Mesendoderm (in vitro differentiated cells): ENCODE data around the gene RNF167.
A peak's percentile ranks its signal among the peaks of the same experiment; 100 is the strongest.

Experiments
- DNase-seq: peaks from one replicate; pipeline ENCODE4 v3.0.0; 2013
- H2AK5ac ChIP-seq: 2 replicates; pipeline ENCODE4 v1.6.1; 2013; ENCODE audit warnings: low read length, inconsistent platforms
- H2BK120ac ChIP-seq: 2 replicates; pipeline ENCODE4 v1.6.1; 2013; ENCODE audit warnings: low read depth, mild to moderate bottlenecking, low read length, moderate library complexity, mixed read lengths
- H2BK15ac ChIP-seq: replicated peaks from 2 replicates; pipeline ENCODE4 v1.6.1; 2013; ENCODE audit warnings: low read depth, mild to moderate bottlenecking, moderate library complexity
- H2BK5ac ChIP-seq: 2 replicates; pipeline ENCODE4 v1.6.1; 2013; ENCODE audit warnings: low read length, inconsistent platforms
- H3K18ac ChIP-seq: 2 replicates; pipeline ENCODE4 v1.6.1; 2013; ENCODE audit warnings: mild to moderate bottlenecking, low read length, mixed read lengths
- H3K23ac ChIP-seq: one replicate; pipeline ENCODE4 v1.6.1; 2013; ENCODE audit warnings: low read length
- H3K27ac ChIP-seq: 2 replicates; pipeline ENCODE4 v1.5.1; 2013; ENCODE audit warnings: low read depth, mild to moderate bottlenecking, inconsistent platforms, low read length, moderate library complexity
- H3K27me3 ChIP-seq: 2 replicates; pipeline ENCODE4 v1.6.1; 2013; ENCODE audit warnings: low read length, control low read depth, mild to moderate bottlenecking, inconsistent platforms; ENCODE audit not compliant: insufficient read depth, poor library complexity
- H3K36me3 ChIP-seq: 2 replicates; pipeline ENCODE4 v1.6.1; 2013; ENCODE audit warnings: low read length, inconsistent platforms; ENCODE audit not compliant: control insufficient read depth, insufficient read depth
- H3K4ac ChIP-seq: one replicate; pipeline ENCODE4 v1.6.1; 2013; ENCODE audit warnings: low read depth, mild to moderate bottlenecking, low read length, moderate library complexity
- H3K4me1 ChIP-seq: 2 replicates; pipeline ENCODE4 v1.6.1; 2013; ENCODE audit warnings: low read depth, low read length, inconsistent platforms; ENCODE audit not compliant: control insufficient read depth
- H3K4me2 ChIP-seq: 2 replicates; pipeline ENCODE4 v1.6.1; 2013; ENCODE audit warnings: low read length
- H3K4me3 ChIP-seq: 2 replicates; pipeline ENCODE4 v1.5.1; 2013; ENCODE audit warnings: mild to moderate bottlenecking, low read length
- H3K56ac ChIP-seq: one replicate; pipeline ENCODE4 v1.6.1; 2013; ENCODE audit warnings: low read length
- H3K79me1 ChIP-seq: 2 replicates; pipeline ENCODE4 v1.6.1; 2013; ENCODE audit warnings: low read length, inconsistent platforms
- H3K79me2 ChIP-seq: 2 replicates; pipeline ENCODE4 v1.6.1; 2013; ENCODE audit warnings: mild to moderate bottlenecking, low read length; ENCODE audit not compliant: control insufficient read depth, insufficient read depth
- H3K9ac ChIP-seq: 2 replicates; pipeline ENCODE4 v1.6.1; 2013; ENCODE audit warnings: low read length, inconsistent platforms
- H4K5ac ChIP-seq: one replicate; pipeline ENCODE4 v1.6.1; 2013; ENCODE audit warnings: low read length
- H4K8ac ChIP-seq: one replicate; pipeline ENCODE4 v1.6.1; 2013; ENCODE audit warnings: low read depth, mild to moderate bottlenecking, control low read depth, low read length, moderate library complexity
- WGBS: extraction: QIAGEN DNeasy Blood & Tissue Kit; methylation state at CpG from one replicate; pipeline ENCODE4 v1.1.7; 2013; ENCODE audit warnings: low lambda C conversion rate, missing lambda C conversion rate; ENCODE audit not compliant: insufficient coverage; ENCODE audit errors: extremely low coverage; 5-methylcytosine and 5-hydroxymethylcytosine counted together

Gene RNF167

GRCh38 chr17:4956493-4957061 is 16.5 kb downstream of the RNF167 start:
- H3K79me1 ChIP-seq: no peaks in the 10 kb centered on the region
- no CpG with 5 or more reads among the region's 10 CpGs for WGBS
- peak; percentile 58 for DNase-seq
- H3K9ac ChIP-seq: no peak overlapping the region
- no peak overlapping the region for H3K56ac ChIP-seq
- H3K4me3 ChIP-seq: no peak overlapping the region
- no peaks in the 10 kb centered on the region for H3K27me3 ChIP-seq
- H2AK5ac ChIP-seq: no peak overlapping the region
- no peak overlapping the region for H4K8ac ChIP-seq
- no peak overlapping the region for H3K4me2 ChIP-seq
- peaks cover 3% of the 10 kb centered on the region for H3K4me1 ChIP-seq
- no peak overlapping the region for H2BK15ac ChIP-seq
- no peak overlapping the region for H3K23ac ChIP-seq
- no peak overlapping the region for H3K18ac ChIP-seq
- no peak overlapping the region for H4K5ac ChIP-seq
- H2BK120ac ChIP-seq: no peak overlapping the region
- H3K4ac ChIP-seq: no peak overlapping the region
- H3K36me3 ChIP-seq: peaks cover 4% of the 10 kb centered on the region
- H3K27ac ChIP-seq: no peak overlapping the region
- no peak overlapping the region for H2BK5ac ChIP-seq
- no peaks in the 10 kb centered on the region for H3K79me2 ChIP-seq

DNA sequence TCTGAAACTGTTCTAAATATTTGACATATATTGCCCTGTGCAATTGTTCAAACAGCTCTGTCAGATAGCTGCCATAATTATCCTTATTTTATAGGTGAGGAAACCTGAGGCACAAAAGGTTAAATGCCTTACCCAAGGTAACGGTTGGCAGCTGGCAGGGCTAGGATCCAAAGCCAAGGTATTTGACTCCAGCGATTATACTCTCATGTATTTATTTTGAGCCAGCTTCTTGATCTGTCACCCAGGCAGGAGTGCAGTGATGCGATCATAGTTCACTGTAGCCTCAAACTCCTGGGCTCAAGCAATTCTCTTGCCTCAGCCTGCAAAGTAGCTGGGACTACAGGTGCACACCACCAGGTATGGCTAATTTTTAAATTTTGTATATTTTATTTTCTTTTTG is 18.0 kb downstream of the RNF167 start:
- no peak overlapping the region for H2BK5ac ChIP-seq
- DNase-seq: no peak
- no peak overlapping the region for H2BK15ac ChIP-seq
- no peak overlapping the region for H4K5ac ChIP-seq
- H3K27me3 ChIP-seq: no peaks in the 10 kb centered on the region
- no peak overlapping the region for H2AK5ac ChIP-seq
- H3K56ac ChIP-seq: no peak overlapping the region
- no peak overlapping the region for H3K18ac ChIP-seq
- H3K9ac ChIP-seq: no peak overlapping the region
- H3K79me1 ChIP-seq: no peaks in the 10 kb centered on the region
- H3K4me3 ChIP-seq: no peak overlapping the region
- H3K4me1 ChIP-seq: no peaks in the 10 kb centered on the region
- no peak overlapping the region for H3K23ac ChIP-seq
- peaks cover 4% of the 10 kb centered on the region for H3K36me3 ChIP-seq
- no peak overlapping the region for H2BK120ac ChIP-seq
- no peak overlapping the region for H3K4me2 ChIP-seq
- WGBS: no CpG with 5 or more reads among the region's 3 CpGs
- H3K27ac ChIP-seq: no peak overlapping the region
- no peak overlapping the region for H3K4ac ChIP-seq
- H3K79me2 ChIP-seq: no peaks in the 10 kb centered on the region
- H4K8ac ChIP-seq: no peak overlapping the region

- H3K79me1 ChIP-seq: no peaks in the 10 kb centered on the region
- no peak overlapping the region for H3K4me3 ChIP-seq
- no peak overlapping the region for H4K8ac ChIP-seq
- no peak overlapping the region for H3K4me2 ChIP-seq
- no peak overlapping the region for H3K18ac ChIP-seq
- H3K79me2 ChIP-seq: no peaks in the 10 kb centered on the region
- no peak overlapping the region for H3K9ac ChIP-seq
- H3K4me1 ChIP-seq: no peaks in the 10 kb centered on the region
- H3K56ac ChIP-seq: no peak overlapping the region
- no peak overlapping the region for H2BK5ac ChIP-seq
- H3K36me3 ChIP-seq: peaks cover 4% of the 10 kb centered on the region
- WGBS: no CpG with 5 or more reads among the region's 18 CpGs
- no peak overlapping the region for H2AK5ac ChIP-seq
- H4K5ac ChIP-seq: no peak overlapping the region
- H3K4ac ChIP-seq: no peak overlapping the region
- H2BK120ac ChIP-seq: no peak overlapping the region
- no peak for DNase-seq
- H3K23ac ChIP-seq: no peak overlapping the region
- no peak overlapping the region for H2BK15ac ChIP-seq
- no peaks in the 10 kb centered on the region for H3K27me3 ChIP-seq
- no peak overlapping the region for H3K27ac ChIP-seq
These were observed 19.3 kb downstream of the RNF167 start for GRCh38 chr17:4959261-4959965.

- H3K18ac ChIP-seq: no peak overlapping the region
- WGBS: no CpG with 5 or more reads among the region's 9 CpGs
- no peaks in the 10 kb centered on the region for H3K4me1 ChIP-seq
- no peak overlapping the region for H2AK5ac ChIP-seq
- no peak overlapping the region for H3K9ac ChIP-seq
- peak; percentile 36 for DNase-seq
- H3K56ac ChIP-seq: peak overlapping the region; percentile 12
- H3K4me3 ChIP-seq: no peak overlapping the region
- no peaks in the 10 kb centered on the region for H3K27me3 ChIP-seq
- H3K4ac ChIP-seq: no peak overlapping the region
- no peak overlapping the region for H2BK15ac ChIP-seq
- peaks cover 3% of the 10 kb centered on the region for H3K79me1 ChIP-seq
- no peak overlapping the region for H2BK5ac ChIP-seq
- H3K36me3 ChIP-seq: peaks cover 4% of the 10 kb centered on the region
- H3K4me2 ChIP-seq: no peak overlapping the region
- no peak overlapping the region for H2BK120ac ChIP-seq
- H4K5ac ChIP-seq: no peak overlapping the region
- H3K23ac ChIP-seq: peak overlapping the region; percentile 31
- no peak overlapping the region for H4K8ac ChIP-seq
- no peak overlapping the region for H3K27ac ChIP-seq
- peaks cover 1% of the 10 kb centered on the region for H3K79me2 ChIP-seq
These were observed 20.3 kb downstream of the RNF167 start for GRCh38 chr17:4960279-4960922.

DNA sequence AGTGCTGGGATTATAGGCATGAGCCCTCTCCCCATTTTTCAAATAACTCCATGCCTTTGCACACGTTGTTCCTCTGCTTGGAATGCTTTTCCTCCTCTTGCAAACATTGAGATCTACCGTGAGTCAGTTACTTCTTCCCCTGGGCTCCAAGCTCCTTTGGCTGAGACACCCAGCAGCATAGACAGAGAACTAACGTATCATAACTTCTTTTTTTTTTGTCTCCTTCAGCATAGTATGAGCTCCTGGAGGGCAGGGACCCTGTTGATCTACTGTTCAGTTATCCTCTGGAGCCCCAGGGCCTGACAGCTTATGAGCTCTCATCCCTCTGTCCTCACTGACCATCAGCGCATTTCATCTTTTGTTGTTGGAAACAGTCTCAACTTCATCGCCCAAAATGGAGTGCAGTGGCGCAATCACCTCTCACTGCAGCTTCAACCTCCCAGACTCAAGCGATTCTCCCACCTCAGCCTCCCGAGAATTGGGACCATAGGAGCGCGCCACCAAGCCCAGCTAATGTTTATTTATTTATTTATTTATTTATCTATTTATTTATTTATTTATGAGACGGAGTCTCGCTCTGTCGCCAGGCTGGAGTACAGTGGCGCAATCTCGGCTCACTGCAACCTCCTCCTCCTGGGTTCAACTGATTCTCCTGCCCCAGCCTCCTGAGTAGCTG is 25.4 kb downstream of the RNF167 start:
- no peak overlapping the region for H2BK5ac ChIP-seq
- no peak overlapping the region for H4K5ac ChIP-seq
- no peaks in the 10 kb centered on the region for H3K27me3 ChIP-seq
- H3K4me3 ChIP-seq: no peak overlapping the region
- no peak overlapping the region for H2BK15ac ChIP-seq
- no CpG with 5 or more reads among the region's 15 CpGs for WGBS
- no peak overlapping the region for H3K4ac ChIP-seq
- no peak overlapping the region for H3K27ac ChIP-seq
- H3K56ac ChIP-seq: no peak overlapping the region
- peaks cover 4% of the 10 kb centered on the region for H3K4me1 ChIP-seq
- H4K8ac ChIP-seq: no peak overlapping the region
- H3K9ac ChIP-seq: no peak overlapping the region
- H3K79me2 ChIP-seq: peaks cover 6% of the 10 kb centered on the region
- no peaks in the 10 kb centered on the region for H3K36me3 ChIP-seq
- DNase-seq: no peak
- H3K18ac ChIP-seq: no peak overlapping the region
- H3K4me2 ChIP-seq: no peak overlapping the region
- peaks cover 10% of the 10 kb centered on the region for H3K79me1 ChIP-seq
- no peak overlapping the region for H3K23ac ChIP-seq
- no peak overlapping the region for H2BK120ac ChIP-seq
- H2AK5ac ChIP-seq: no peak overlapping the region
